Prostate gland (tissue), 2 donors: ENCODE data around the gene KIAA1671.

Source experiments
- POLR2AphosphoS5 ChIP-seq: sonication (generic); formaldehyde crosslinking; IDR thresholded peaks from one replicate; pipeline ENCODE4 v1.6.1; 2017; ENCODE audit warnings: antibody characterized with exemption
- TF ChIP-seq, protein P1 (sequence below), 4 experiments: fragments of 200-600 bp in 2 of 4; fragments of 450-650 bp in 2 of 4; sonication (generic) in 2 of 4; IDR thresholded peaks; 1 replicate in 3 of 4; 2 replicates in 1 of 4; pipeline ENCODE4 v1.5.1; 2016 to 2019; ENCODE audit warnings: antibody characterized with exemption in 4 of 4, mild to moderate bottlenecking in 2 of 4, moderate library complexity in 2 of 4

DNA sequence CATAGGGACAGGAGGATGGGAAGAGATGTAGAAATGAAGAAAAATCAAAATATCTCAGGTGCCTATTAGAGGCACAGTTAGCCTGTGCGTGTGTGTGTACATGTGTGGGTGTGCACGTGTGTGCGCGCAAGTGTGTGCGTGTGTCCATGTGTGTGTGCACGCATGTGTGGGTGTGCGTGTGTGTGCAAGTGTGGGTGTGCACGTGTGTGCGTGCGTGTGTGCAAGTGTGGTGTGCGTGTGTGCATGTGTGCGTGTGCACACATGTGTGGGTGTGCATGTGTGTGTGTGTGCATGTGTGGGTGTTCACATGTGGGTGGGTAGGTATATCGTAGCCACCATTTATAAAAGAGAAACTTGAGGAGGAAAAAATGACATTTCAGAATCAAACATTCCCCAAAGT, 276.3 kb downstream of the KIAA1671 start:
- TF ChIP-seq, protein P1, sequence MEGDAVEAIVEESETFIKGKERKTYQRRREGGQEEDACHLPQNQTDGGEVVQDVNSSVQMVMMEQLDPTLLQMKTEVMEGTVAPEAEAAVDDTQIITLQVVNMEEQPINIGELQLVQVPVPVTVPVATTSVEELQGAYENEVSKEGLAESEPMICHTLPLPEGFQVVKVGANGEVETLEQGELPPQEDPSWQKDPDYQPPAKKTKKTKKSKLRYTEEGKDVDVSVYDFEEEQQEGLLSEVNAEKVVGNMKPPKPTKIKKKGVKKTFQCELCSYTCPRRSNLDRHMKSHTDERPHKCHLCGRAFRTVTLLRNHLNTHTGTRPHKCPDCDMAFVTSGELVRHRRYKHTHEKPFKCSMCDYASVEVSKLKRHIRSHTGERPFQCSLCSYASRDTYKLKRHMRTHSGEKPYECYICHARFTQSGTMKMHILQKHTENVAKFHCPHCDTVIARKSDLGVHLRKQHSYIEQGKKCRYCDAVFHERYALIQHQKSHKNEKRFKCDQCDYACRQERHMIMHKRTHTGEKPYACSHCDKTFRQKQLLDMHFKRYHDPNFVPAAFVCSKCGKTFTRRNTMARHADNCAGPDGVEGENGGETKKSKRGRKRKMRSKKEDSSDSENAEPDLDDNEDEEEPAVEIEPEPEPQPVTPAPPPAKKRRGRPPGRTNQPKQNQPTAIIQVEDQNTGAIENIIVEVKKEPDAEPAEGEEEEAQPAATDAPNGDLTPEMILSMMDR (IDR thresholded peaks at IDR 0.05), result no peak
- no peak for TF ChIP-seq POLR2AphosphoS5
